ENCODE measurements around the gene TAF1C.

Gene TAF1C

GRCh38 chr16:84183911-84184591, 2.8 kb downstream of the TAF1C start:
- DNase-seq (ENCODE audit: low read depth in 2 of 2), result no peak

GRCh38 chr16:84183572-84183875, 3.3 kb downstream of the TAF1C start:
- DNase-seq (ENCODE audit: low read depth in 2 of 2), result no peak

- no peak for DNase-seq (ENCODE audit: low read depth in 2 of 2)
Measured at GRCh38 chr16:84182680-84183571, 3.9 kb downstream of the TAF1C start.

GRCh38 chr16:84182104-84182503, 4.8 kb downstream of the TAF1C start:
- DNase-seq (ENCODE audit: low read depth in 2 of 2), result no peak

GRCh38 chr16:84181144-84181915, 5.5 kb downstream of the TAF1C start:
- DNase-seq (ENCODE audit: low read depth in 2 of 2), result no peak

GRCh38 chr16:84180519-84181140, 6.2 kb downstream of the TAF1C start:
- no peak for DNase-seq (ENCODE audit: low read depth in 2 of 2)

GRCh38 chr16:84179612-84180320, 7.1 kb downstream of the TAF1C start:
- no peak for DNase-seq (ENCODE audit: low read depth in 2 of 2)

GRCh38 chr16:84178892-84179611, 7.8 kb downstream of the TAF1C start:
- no peak for DNase-seq (ENCODE audit: low read depth in 2 of 2)

GRCh38 chr16:84178146-84178765, 8.6 kb downstream of the TAF1C start:
- DNase-seq (ENCODE audit: low read depth in 2 of 2), result no peak

- no peak for DNase-seq (ENCODE audit: low read depth in 2 of 2)
Measured at GRCh38 chr16:84177741-84178073, 9.2 kb downstream of the TAF1C start.

- no peak for DNase-seq (ENCODE audit: low read depth in 2 of 2)
Measured at GRCh38 chr16:84176192-84177053, 10.4 kb downstream of the TAF1C start.

GRCh38 chr16:84175350-84176081, 11.3 kb downstream of the TAF1C start:
- DNase-seq (ENCODE audit: low read depth in 2 of 2), result peak in 1 of 2 donors; percentile 32

- no peak for DNase-seq (ENCODE audit: low read depth in 2 of 2)
Measured at GRCh38 chr16:84174396-84174795, 12.5 kb downstream of the TAF1C start.

- no peak for DNase-seq (ENCODE audit: low read depth in 2 of 2)
Measured at GRCh38 chr16:84169765-84170310, 17.0 kb downstream of the TAF1C start.

- DNase-seq (ENCODE audit: low read depth in 2 of 2), result no peak
Measured at GRCh38 chr16:84166796-84167695, 19.8 kb downstream of the TAF1C start.

GRCh38 chr16:84165746-84166145, 21.1 kb downstream of the TAF1C start:
- no peak for DNase-seq (ENCODE audit: low read depth in 2 of 2)

GRCh38 chr16:84161801-84162200, 25.1 kb downstream of the TAF1C start:
- no peak for DNase-seq (ENCODE audit: low read depth in 2 of 2)
